ENCODE measurements around the gene SNAI3.

The SNAI3 gene

DNA sequence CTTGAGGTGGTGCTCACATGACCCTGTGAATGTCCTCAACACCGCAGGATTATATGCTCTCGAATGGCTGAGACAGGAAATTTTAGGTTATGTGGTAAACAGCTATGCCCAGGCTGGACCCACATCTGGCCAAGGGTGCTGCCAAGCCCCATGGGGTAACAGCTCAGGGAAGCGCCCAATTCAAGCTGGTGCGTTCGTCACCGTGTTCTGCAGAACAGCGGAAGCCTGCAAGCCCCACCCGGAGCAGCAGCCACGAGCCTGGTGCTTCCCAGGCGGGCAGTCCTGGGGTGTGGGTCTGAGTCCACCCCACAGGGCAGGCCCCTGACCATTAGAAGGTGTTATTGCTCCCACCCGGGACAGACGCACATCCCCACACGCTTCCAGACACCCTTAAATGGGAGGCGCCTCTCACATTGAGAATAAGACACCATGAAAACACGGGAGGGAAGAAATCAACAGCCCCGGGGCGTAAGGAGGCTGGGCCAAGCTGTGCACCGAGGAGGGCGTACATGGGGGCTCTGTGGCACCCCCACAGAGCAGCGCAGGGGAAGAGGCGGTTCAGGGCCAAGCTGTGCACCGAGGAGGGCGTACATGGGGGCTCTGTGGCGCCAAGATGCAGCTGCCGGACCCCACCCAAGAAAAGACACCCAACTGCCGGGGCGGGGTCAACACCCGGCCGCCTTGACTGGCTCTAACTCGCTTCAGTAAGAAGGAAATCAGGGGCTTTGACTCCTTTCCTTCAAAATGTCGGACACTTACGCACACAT lies 32.5 kb downstream of the SNAI3 start:
- intact Hi-C loops (cut with DNase I; ENCODE audit: low total_unique reads), result no loop called here
- Histone ChIP-seq H3K4me3 (no peak overlapping the region), H3K27ac (no peak overlapping the region), H3K4me1 (peaks cover 0 to 22% (median 13%) of the 10 kb centered on the region in 4 donors), H3K36me3 (peaks cover 17 to 69% (median 43%) of the 10 kb centered on the region in 3 donors), H3K27me3 (peaks cover 0 to 13% of the 10 kb centered on the region in 2 donors), H3K9me3 (no peaks in the 10 kb centered on the region)
- TF ChIP-seq, protein P1, sequence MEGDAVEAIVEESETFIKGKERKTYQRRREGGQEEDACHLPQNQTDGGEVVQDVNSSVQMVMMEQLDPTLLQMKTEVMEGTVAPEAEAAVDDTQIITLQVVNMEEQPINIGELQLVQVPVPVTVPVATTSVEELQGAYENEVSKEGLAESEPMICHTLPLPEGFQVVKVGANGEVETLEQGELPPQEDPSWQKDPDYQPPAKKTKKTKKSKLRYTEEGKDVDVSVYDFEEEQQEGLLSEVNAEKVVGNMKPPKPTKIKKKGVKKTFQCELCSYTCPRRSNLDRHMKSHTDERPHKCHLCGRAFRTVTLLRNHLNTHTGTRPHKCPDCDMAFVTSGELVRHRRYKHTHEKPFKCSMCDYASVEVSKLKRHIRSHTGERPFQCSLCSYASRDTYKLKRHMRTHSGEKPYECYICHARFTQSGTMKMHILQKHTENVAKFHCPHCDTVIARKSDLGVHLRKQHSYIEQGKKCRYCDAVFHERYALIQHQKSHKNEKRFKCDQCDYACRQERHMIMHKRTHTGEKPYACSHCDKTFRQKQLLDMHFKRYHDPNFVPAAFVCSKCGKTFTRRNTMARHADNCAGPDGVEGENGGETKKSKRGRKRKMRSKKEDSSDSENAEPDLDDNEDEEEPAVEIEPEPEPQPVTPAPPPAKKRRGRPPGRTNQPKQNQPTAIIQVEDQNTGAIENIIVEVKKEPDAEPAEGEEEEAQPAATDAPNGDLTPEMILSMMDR (IDR thresholded peaks at IDR 0.05), result no peak
- no peak for DNase-seq

DNA sequence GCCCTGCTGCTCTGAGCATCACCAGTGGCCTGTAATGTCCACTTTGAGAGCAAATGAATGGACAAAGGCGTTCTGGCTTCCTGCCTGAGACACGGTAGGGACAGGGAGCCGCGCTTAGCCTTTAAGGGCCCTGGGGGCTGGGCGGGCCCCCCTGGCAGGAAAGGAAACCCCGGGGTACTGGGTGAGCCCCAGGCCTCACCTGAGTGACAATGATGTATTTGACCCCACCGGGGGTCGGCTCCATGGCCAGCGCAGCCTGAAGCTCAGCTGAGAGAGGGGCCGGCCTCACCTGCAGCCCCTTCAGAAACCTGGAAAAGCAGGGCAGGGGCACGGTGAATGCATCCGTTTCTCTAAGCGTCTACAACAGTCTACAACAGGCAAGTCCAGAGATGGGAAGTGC lies 33.2 kb downstream of the SNAI3 start:
- no peak for DNase-seq
- H3K9me3 ChIP-seq, result no peaks in the 10 kb centered on the region
- no peak overlapping the region for H3K4me3 ChIP-seq
- intact Hi-C loops (cut with DNase I; ENCODE audit: low total_unique reads), result no loop called here
- H3K36me3 ChIP-seq, result peaks cover 17 to 65% (median 42%) of the 10 kb centered on the region in 3 donors
- no peak overlapping the region for H3K27ac ChIP-seq
- peaks cover 0 to 13% of the 10 kb centered on the region in 2 donors for H3K27me3 ChIP-seq
- TF ChIP-seq, protein P1 (IDR thresholded peaks at IDR 0.05), result no peak
- H3K4me1 ChIP-seq, result peaks cover 0 to 22% (median 13%) of the 10 kb centered on the region in 4 donors

DNA sequence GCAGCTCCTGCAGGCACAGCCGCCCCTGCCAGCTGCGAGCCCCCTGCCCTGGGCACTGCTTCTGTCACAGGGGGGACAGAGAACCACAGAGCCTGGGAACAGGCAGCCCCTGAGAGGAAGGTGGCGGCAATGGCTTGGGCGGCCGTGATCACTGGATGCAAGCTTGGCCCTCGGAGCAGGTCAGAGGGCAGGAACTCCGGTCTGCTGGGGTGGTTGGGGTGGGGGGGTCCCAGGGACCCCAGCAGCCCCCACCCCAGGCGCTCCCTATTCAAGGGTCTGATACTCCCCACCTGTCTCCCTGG lies 33.6 kb downstream of the SNAI3 start:
- Histone ChIP-seq H3K27ac (no peak overlapping the region), H3K4me3 (no peak overlapping the region), H3K36me3 (peaks cover 17 to 62% (median 38%) of the 10 kb centered on the region in 3 donors), H3K9me3 (no peaks in the 10 kb centered on the region), H3K27me3 (peaks cover 0 to 13% of the 10 kb centered on the region in 2 donors), H3K4me1 (peaks cover 0 to 22% (median 13%) of the 10 kb centered on the region in 4 donors)
- intact Hi-C loops (cut with DNase I; ENCODE audit: low total_unique reads), result no loop called here
- TF ChIP-seq, protein P1 (IDR thresholded peaks at IDR 0.05), result no peak
- DNase-seq, result no peak

DNA sequence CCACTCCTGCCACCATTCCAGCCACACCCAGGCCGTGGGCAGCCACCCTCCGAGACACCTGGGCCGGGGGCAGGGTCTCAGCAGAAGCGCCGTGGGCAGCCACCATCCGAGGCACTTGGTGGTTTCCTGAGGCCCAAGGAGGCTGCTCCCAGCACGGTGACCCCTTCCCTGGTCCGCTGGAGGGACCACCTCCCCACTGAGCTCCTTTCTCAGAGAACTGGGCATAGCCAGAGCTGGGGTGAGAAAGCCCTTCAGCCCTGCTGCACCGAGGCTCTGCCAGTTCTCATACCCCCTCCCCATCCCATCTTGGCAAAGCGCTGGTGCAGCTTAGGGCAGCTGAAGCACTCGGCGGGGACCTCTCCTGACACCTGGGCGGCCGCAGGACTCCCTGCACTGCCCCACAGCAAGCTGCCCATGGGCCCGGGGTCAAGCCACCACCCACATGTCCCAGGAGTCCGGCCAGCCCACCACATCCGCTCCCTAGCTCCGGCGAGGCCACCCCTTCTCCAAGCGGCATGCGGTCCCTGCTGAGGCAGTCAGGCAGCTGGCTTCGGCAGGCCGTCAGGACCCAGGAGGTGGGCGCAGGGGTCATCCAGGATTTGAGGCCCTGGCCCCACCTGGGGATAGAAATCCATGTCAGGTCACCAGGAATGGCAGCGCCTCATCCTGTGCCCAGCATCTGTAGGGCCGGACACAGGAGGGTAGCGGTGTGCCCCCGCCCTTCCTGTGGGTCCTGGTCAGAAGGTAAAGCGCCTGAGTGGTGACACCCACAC lies 34.1 kb downstream of the SNAI3 start:
- DNase-seq, result no peak
- H3K4me1 ChIP-seq, result peaks cover 0 to 22% (median 13%) of the 10 kb centered on the region in 4 donors
- H3K27ac ChIP-seq, result no peak overlapping the region
- TF ChIP-seq, protein P1 (IDR thresholded peaks at IDR 0.05), result no peak
- intact Hi-C loops (cut with DNase I; ENCODE audit: low total_unique reads), result no loop called here
- no peaks in the 10 kb centered on the region for H3K9me3 ChIP-seq
- peaks cover 17 to 56% (median 36%) of the 10 kb centered on the region in 3 donors for H3K36me3 ChIP-seq
- peaks cover 0 to 13% of the 10 kb centered on the region in 2 donors for H3K27me3 ChIP-seq
- no peak overlapping the region for H3K4me3 ChIP-seq

DNA sequence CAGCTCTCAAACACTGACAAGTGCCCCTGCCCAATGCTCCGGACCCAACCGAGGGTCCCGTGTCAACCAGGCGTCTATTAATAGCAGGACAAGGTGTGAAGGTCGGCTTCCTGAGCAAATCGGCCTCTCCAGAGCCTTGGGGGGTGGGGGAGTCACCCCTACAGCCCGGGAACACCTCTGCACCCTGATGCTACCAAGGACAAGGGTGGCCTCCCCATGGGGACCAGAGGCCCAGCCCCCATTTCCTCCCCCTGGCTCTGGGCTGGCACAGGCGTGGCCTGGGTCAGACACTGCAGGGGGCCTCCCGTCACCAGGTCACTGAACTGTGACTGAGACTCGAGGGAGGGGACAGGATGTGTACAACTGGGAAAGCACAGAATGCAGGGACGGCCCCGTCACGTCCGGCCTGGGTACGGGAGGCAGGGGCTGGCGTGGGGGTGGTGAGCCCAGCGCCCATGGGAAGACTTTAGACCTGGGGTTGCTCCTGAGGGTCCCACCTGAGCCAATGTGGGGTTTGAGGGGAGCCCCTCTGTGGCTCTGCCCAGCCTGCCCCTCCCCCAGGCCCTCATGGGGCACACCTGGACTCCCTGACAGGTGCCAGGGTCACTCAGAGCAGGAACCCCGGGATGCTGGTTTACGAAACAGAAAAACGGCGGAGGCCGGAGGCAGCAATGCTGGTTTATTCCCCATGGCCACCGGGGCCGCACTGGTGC lies 34.9 kb downstream of the SNAI3 start:
- intact Hi-C loops (cut with DNase I; ENCODE audit: low total_unique reads), result no loop called here
- Histone ChIP-seq H3K27ac (no peak overlapping the region), H3K27me3 (peaks cover 0 to 13% of the 10 kb centered on the region in 2 donors), H3K4me3 (peak overlapping the region; percentile 53 to 65), H3K36me3 (peaks cover 17 to 49% (median 35%) of the 10 kb centered on the region in 3 donors), H3K4me1 (peaks cover 0 to 22% (median 13%) of the 10 kb centered on the region in 4 donors), H3K9me3 (no peaks in the 10 kb centered on the region)
- peak in 1 of 2 donors; percentile 72 for DNase-seq
- TF ChIP-seq, protein P1 (IDR thresholded peaks at IDR 0.05), result no peak

Measured in tibial artery (tissue), 4 donors.